Testis (tissue), 3 donors: Measurements from ENCODE around the gene ARID4B. TPM values are rescaled to one million over a fixed set of nuclear protein-coding genes. Genes with fewer than 3 reads are reported as not detected.

Source experiments
- DNase-seq: peaks from one replicate; pipeline ENCODE4 v3.0.0-alpha.2; 2019
- H3K27ac ChIP-seq, 2 donors: fragments of 200-600 bp; sonication (generic); one replicate each; pipeline ENCODE4 v1.5.1; 2019
- H3K27me3 ChIP-seq: fragments of 200-600 bp; sonication (generic); one replicate; pipeline ENCODE4 v1.5.1; 2019
- H3K36me3 ChIP-seq: fragments of 200-600 bp; sonication (generic); one replicate; pipeline ENCODE4 v1.5.1; 2017; ENCODE audit warnings: low read depth; ENCODE audit errors: missing control alignments
- H3K4me1 ChIP-seq: fragments of 200-600 bp; sonication (generic); one replicate; pipeline ENCODE4 v1.5.1; 2019
- H3K4me3 ChIP-seq, 2 donors: fragments of 200-600 bp; sonication (generic); one replicate each; pipeline ENCODE4 v1.5.1; 2017 to 2019
- H3K9me3 ChIP-seq: fragments of 200-600 bp; sonication (generic); one replicate; pipeline ENCODE4 v1.5.1; 2017
- CTCF ChIP-seq, 3 experiments: fragments of 450-650 bp in 2 of 3; fragments of 200-600 bp in 1 of 3; sonication (generic) in 1 of 3; IDR thresholded peaks; one replicate each; pipeline ENCODE4 v1.5.1; 2016 to 2019; ENCODE audit warnings: antibody characterized with exemption in 3 of 3, mild to moderate bottlenecking in 2 of 3, moderate library complexity in 1 of 3
- POLR2A ChIP-seq: fragments of 450-650 bp; IDR thresholded peaks from one replicate; pipeline ENCODE4 v1.6.1; 2017; ENCODE audit warnings: antibody characterized with exemption, mild to moderate bottlenecking, moderate library complexity
- WGBS, 2 donors: methylation state at CpG; one replicate each; pipeline ENCODE4 v1.1.5; 2018; 5-methylcytosine and 5-hydroxymethylcytosine counted together
- intact Hi-C: fragments of 100-400 bp; cut with DNase I; formaldehyde crosslinking; loops from one replicate; pipeline ENCODE4 v1.15.1; 2023; ENCODE audit warnings: low total_unique reads
- polyA plus RNA-seq: library from polyadenylated mRNA; stranded (reverse); fragments of 350-450 nt; fragmentation: Illumina TruSeq; extraction: RNeasy Lipid Tissue Mini Kit (QIAGEN cat#74804); gene quantifications from one replicate; pipeline ENCODE4 v1.2.3, GENCODE V29; 2014; ENCODE audit warnings: low read depth, low replicate concordance; ENCODE audit not compliant: insufficient read depth
- total RNA-seq, 2 donors: library from RNA; depleted of rRNA; stranded (reverse); fragments of >200 nt; gene quantifications; one replicate each; pipeline ENCODE4 v1.2.3, GENCODE V29; 2016

The ARID4B gene
- total and polyA plus RNA-seq, 3 donors from 2014 or later: 11.6 to 72.4 (median 60.0) TPM

DNA sequence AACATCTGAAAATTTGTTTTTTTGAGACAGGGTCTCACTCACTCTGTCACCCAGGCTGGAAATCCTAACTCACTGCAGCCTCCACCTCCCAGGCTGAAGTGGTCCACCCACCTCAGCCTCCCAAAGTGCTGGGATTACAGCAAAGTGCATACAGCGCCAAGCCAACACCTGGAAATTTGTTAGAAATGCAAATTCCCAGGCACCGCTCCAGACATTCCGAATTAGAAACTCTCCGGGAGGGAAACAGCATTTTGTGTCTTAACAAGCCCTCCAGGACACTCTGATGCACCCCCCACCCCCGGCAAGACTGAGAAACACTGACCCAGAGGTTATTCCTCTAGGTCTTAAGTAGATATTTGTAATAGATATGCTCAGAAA, 49.1 kb downstream of the ARID4B start:
- no peak overlapping the region for H3K4me3 ChIP-seq
- DNase-seq: no peak
- TF ChIP-seq CTCF (IDR thresholded peaks at IDR 0.05): no peak
- TF ChIP-seq POLR2A: no peak
- peaks cover 7% of the 10 kb centered on the region for H3K4me1 ChIP-seq
- 69 to 79% methylated on average over 5 of the region's 5 CpGs for WGBS, 2 donors
- no peak overlapping the region for H3K27ac ChIP-seq
- H3K9me3 ChIP-seq: no peaks in the 10 kb centered on the region
- no peaks in the 10 kb centered on the region for H3K27me3 ChIP-seq
- intact Hi-C loops: no loop called here
- no peaks in the 10 kb centered on the region for H3K36me3 ChIP-seq

DNA sequence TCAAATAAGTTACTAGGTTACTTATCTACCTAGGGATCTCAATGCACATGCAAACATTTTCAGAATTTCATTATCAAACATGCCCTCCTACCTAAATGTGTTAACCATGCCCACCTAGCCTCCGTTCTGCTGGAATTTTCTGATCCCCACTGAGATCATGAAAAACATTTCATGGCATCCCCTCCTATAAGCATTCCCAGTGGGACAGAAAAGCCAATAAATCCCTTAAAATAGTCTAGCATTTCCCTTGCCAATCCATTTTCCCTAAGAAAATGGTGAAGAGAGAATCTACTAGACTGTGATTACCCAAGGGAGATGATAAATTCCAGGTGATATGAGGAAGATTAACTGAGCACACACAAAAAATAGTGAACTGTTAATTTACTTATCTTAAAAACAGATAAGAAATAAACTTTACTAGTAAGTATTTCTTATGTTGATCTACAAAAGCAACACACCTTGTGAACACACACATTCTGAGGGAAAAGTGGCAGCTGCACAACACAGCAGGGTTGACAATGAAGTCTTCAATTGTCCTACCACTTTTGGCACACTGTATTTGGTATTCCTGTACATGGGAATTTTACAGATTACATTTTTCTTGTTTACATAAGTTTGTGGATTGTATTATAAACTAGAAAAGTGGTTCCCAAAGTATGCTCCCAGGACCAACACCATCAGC, 49.6 kb downstream of the ARID4B start:
- Histone ChIP-seq H3K4me1 (peaks cover 7% of the 10 kb centered on the region), H3K27me3 (no peaks in the 10 kb centered on the region), H3K36me3 (no peaks in the 10 kb centered on the region), H3K27ac (no peak overlapping the region), H3K9me3 (no peaks in the 10 kb centered on the region), H3K4me3 (no peak overlapping the region)
- intact Hi-C loops: no loop called here
- TF ChIP-seq POLR2A (no peak), CTCF (IDR thresholded peaks at IDR 0.05) (no peak)
- 87 to 95% methylated on average over 1 of the region's 1 CpG for WGBS, 2 donors
- DNase-seq: no peak

DNA sequence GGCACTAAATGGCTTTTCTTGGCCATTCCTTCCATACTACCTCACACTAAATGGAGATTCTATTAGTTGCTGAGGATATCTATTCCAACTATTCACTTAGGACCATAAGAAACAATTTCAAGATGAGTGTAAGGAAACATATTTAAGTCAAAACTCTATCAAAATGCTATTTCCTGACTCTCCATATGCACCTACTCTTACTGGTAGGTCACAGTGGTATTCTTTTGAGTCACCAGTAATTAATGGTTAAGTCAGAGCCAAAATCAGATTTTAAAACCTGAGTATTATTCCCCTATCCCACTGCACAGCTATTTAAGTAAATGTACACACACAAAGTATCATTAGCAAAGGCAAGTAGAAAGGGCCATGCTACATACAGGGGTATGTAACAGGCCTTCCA, 50.3 kb downstream of the ARID4B start:
- no peak overlapping the region for H3K4me3 ChIP-seq
- no peaks in the 10 kb centered on the region for H3K27me3 ChIP-seq
- peaks cover 7% of the 10 kb centered on the region for H3K4me1 ChIP-seq
- no peaks in the 10 kb centered on the region for H3K9me3 ChIP-seq
- no peaks in the 10 kb centered on the region for H3K36me3 ChIP-seq
- DNase-seq: no peak
- intact Hi-C loops: no loop called here
- TF ChIP-seq CTCF (IDR thresholded peaks at IDR 0.05) (no peak), POLR2A (no peak)
- H3K27ac ChIP-seq: no peak overlapping the region

DNA sequence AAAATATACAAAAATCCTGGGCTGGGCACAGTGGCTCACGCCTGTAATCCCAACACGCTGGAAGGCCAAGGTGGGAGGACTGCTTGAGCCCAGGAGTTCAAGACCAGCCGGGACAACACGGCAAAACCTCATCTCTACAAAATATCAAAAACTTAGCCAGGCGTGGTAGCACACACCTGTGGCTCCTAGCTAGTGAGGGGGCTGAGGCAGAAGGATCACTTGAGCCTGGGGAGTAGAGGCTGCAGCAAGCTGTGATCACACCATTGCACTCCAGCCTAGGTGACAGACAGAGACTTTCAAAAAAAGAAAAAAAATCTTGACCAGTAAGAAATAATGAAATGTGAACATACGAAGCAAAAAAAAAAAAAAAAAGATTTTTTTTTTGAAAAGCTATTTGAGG, 52.1 kb downstream of the ARID4B start:
- Histone ChIP-seq H3K4me1 (peaks cover 7% of the 10 kb centered on the region), H3K27ac (no peak overlapping the region), H3K36me3 (no peaks in the 10 kb centered on the region), H3K4me3 (no peak overlapping the region), H3K27me3 (no peaks in the 10 kb centered on the region), H3K9me3 (no peaks in the 10 kb centered on the region)
- WGBS, 2 donors: 92 to 97% methylated on average over 6 of the region's 6 CpGs
- TF ChIP-seq POLR2A: no peak
- no peak for TF ChIP-seq CTCF (IDR thresholded peaks at IDR 0.05)
- intact Hi-C loops: no loop called here
- no peak for DNase-seq

- intact Hi-C loops: no loop called here
- no peak overlapping the region for H3K27ac ChIP-seq
- whole genome bisulfite sequencing, 2 donors: 75 to 79% methylated on average over 3 of the region's 3 CpGs
- H3K4me3 ChIP-seq: no peak overlapping the region
- peaks cover 7% of the 10 kb centered on the region for H3K4me1 ChIP-seq
- no peaks in the 10 kb centered on the region for H3K27me3 ChIP-seq
- H3K9me3 ChIP-seq: no peaks in the 10 kb centered on the region
- no peaks in the 10 kb centered on the region for H3K36me3 ChIP-seq
- DNase-seq: no peak
- TF ChIP-seq CTCF (IDR thresholded peaks at IDR 0.05) (no peak), POLR2A (no peak)
Observed at GRCh38 chr1:235275223-235275622, 52.8 kb downstream of the ARID4B start.
